Activated CD8-positive, alpha-beta memory T cell treated with anti-CD3 and anti-CD28 coated beads, Interleukin-2, amount 10 ng/mL, durations not matched to agents 7 days and 5 days (primary cell): Measurements from ENCODE around the gene C3orf49. TPM values are rescaled to one million over a fixed set of nuclear protein-coding genes. Genes with fewer than 3 reads are reported as not detected.

Experiments
- ATAC-seq: fragments of 150-1000 bp; cut with Tn5 transposase; one replicate; pipeline ENCODE4 v1.10.0; 2021; ENCODE audit warnings: moderate library complexity
- CTCF ChIA-PET: fragments of 350-600 bp; sonication (Branson Sonifier 250); formaldehyde crosslinking; loops from one replicate; lab custom pipeline; 2021; ENCODE audit warnings: antibody characterized with exemption; lab: Charles Lee
- DNase-seq: peaks from one replicate; pipeline ENCODE4 v3.0.0-alpha.2; 2020
- H3K27ac Mint-ChIP-seq: one replicate; pipeline ENCODE4 v1.8.0; 2021; ENCODE audit warnings: mild to moderate bottlenecking, mixed read lengths
- H3K27me3 Mint-ChIP-seq: one replicate; pipeline ENCODE4 v1.8.0; 2021; ENCODE audit warnings: mixed read lengths
- H3K36me3 Mint-ChIP-seq: one replicate; pipeline ENCODE4 v1.8.0; 2021; ENCODE audit warnings: mild to moderate bottlenecking, mixed read lengths
- H3K4me1 Mint-ChIP-seq: one replicate; pipeline ENCODE4 v1.8.0; 2021; ENCODE audit warnings: mixed read lengths
- H3K4me3 Mint-ChIP-seq: one replicate; pipeline ENCODE4 v1.8.0; 2021; ENCODE audit warnings: mild to moderate bottlenecking, moderate library complexity, mixed read lengths
- H3K9me3 Mint-ChIP-seq: one replicate; pipeline ENCODE4 v1.8.0; 2022; ENCODE audit warnings: low read depth, mixed read lengths
- total RNA-seq, 2 experiments: library from RNA; stranded (reverse); gene quantifications; one replicate each; pipeline ENCODE4 v1.2.3, GENCODE V29; 2021

The C3orf49 gene
- not detected for total RNA-seq

DNA sequence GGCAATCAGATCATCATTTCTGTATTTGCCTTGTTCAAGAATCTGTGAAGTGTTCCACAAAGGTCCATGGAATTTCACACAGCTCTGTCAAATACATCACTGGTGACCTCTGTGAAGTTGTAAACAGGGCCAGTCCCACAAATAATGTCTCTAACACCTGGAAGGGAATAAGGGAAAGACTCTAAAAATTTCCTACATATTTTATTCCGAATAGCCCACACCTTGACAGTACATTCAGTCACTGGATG, at the start of gene C3orf49:
Gene C3orf49 (plus strand): TSS at position 149 of the 248 bp plus-strand sequence. CDS start 173 bp downstream, outside the sequence.
- CTCF ChIA-PET, result interaction anchor here (0.6 to 4.0 kb wide), 6 partner anchors 10 to 469 kb away, joined by 3 to 36 read pairs (median 4); no protein-coding TSS in a partner anchor
- DNase-seq (no peak), ATAC-seq (no peak)
- no peaks in the 10 kb centered on the region for H3K27me3 Mint-ChIP-seq
- H3K27ac Mint-ChIP-seq, result no peak within 1 kb of the TSS
- H3K4me3 Mint-ChIP-seq, result no peak within 1 kb of the TSS
- peaks cover 1% of the 10 kb centered on the region for H3K36me3 Mint-ChIP-seq
- H3K9me3 Mint-ChIP-seq, result no peaks in the 10 kb centered on the region
- H3K4me1 Mint-ChIP-seq, result no peaks in the 10 kb centered on the region

DNA sequence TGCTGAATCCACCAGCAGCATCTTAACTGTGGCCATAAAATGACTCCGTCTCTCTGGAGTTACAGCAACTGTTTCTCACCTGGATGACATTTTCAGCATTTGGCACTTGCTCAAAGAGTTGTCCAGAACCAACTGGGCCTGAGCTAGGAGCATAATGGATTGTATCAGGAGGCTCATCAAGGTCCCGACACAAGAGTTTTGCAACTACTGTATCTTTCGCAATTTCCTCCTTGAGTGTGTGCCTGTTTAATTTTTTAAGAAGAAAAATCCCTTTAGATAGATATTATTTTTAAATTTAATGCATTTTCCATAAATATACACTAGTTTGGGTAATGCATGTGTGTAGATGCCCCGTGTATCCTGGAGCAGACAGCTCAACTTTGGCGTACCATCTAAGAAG, 44.3 kb upstream of the C3orf49 start:
- no peak overlapping the region for H3K27ac Mint-ChIP-seq

DNA sequence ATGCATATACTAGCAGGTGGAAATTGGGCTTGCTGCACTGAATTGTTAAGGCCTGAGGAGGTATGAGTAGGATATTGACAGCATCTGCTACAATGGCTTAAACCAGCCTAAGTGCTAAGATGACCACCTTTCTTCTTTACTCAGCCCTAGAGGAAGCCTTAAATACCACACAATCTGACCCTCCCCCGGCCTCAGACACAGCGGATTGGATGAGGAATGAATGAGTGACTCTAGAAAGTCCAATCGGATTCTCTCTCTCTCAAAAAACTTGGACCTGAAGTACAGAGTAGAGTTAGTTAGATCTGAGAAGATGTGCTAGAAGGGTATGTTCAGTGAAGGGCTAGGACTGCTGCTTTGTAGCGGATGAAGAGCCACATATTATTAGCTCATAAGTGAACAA, 39.9 kb upstream of the C3orf49 start:
- CTCF ChIA-PET, result no interaction called here
- ATAC-seq (no peak), DNase-seq (no peak)
- Mint-ChIP-seq H3K27me3 (no peaks in the 10 kb centered on the region), H3K4me1 (no peaks in the 10 kb centered on the region), H3K36me3 (no peaks in the 10 kb centered on the region), H3K4me3 (no peak overlapping the region), H3K27ac (no peak overlapping the region), H3K9me3 (no peaks in the 10 kb centered on the region)

More for the DNA sequence above, 44.3 kb upstream of the C3orf49 start:
- DNase-seq (no peak), ATAC-seq (no peak)
- H3K27me3 Mint-ChIP-seq, result no peaks in the 10 kb centered on the region
- CTCF ChIA-PET, result no interaction called here
- no peaks in the 10 kb centered on the region for H3K4me1 Mint-ChIP-seq
- H3K36me3 Mint-ChIP-seq, result no peaks in the 10 kb centered on the region
- no peaks in the 10 kb centered on the region for H3K9me3 Mint-ChIP-seq
- H3K4me3 Mint-ChIP-seq, result no peak overlapping the region

DNA sequence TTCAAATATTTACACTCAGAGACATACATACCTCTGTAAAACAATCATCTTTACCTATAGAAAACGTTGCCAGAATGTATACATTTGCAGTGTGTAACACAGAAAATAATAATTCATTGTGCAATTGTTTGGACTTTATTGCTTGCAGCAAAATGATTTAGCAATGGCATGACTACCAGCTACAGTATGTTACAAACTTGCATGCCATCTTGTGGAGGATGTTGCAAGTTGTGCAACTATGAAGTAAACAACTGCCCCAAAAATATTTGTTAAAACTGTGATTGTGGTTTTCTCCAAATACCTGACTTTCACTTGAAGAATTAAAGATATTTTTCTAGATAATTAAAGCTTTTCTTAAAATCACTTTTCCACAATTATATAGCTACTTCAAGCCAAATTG, 27.1 kb upstream of the C3orf49 start:
- Mint-ChIP-seq H3K9me3 (no peaks in the 10 kb centered on the region), H3K4me1 (no peaks in the 10 kb centered on the region), H3K27me3 (peaks cover 8% of the 10 kb centered on the region), H3K27ac (no peak overlapping the region), H3K36me3 (no peaks in the 10 kb centered on the region), H3K4me3 (no peak overlapping the region)
- ATAC-seq (no peak), DNase-seq (no peak)
- CTCF ChIA-PET, result interaction anchor here (1.0 to 1.1 kb wide), 2 partner anchors 10 to 13 kb away, joined by 3 read pairs; no protein-coding TSS in a partner anchor

GRCh38 chr3:63795438-63795837, 23.7 kb upstream of the C3orf49 start:
- Mint-ChIP-seq H3K4me3 (no peak overlapping the region), H3K36me3 (no peaks in the 10 kb centered on the region), H3K9me3 (no peaks in the 10 kb centered on the region), H3K27ac (no peak overlapping the region), H3K27me3 (peaks cover 7% of the 10 kb centered on the region), H3K4me1 (no peaks in the 10 kb centered on the region)
- ATAC-seq (no peak), DNase-seq (no peak)
- CTCF ChIA-PET, result no interaction called here

GRCh38 chr3:63798544-63798943, 20.6 kb upstream of the C3orf49 start:
- no peak overlapping the region for H3K27ac Mint-ChIP-seq
- CTCF ChIA-PET, result no interaction called here
- H3K4me1 Mint-ChIP-seq, result no peaks in the 10 kb centered on the region
- H3K4me3 Mint-ChIP-seq, result no peak overlapping the region
- no peaks in the 10 kb centered on the region for H3K9me3 Mint-ChIP-seq
- DNase-seq (no peak), ATAC-seq (no peak)
- H3K36me3 Mint-ChIP-seq, result no peaks in the 10 kb centered on the region
- H3K27me3 Mint-ChIP-seq, result peaks cover 7% of the 10 kb centered on the region

- peaks cover 7% of the 10 kb centered on the region for H3K27me3 Mint-ChIP-seq
- CTCF ChIA-PET, result no interaction called here
- no peaks in the 10 kb centered on the region for H3K4me1 Mint-ChIP-seq
- no peak overlapping the region for H3K4me3 Mint-ChIP-seq
- no peaks in the 10 kb centered on the region for H3K36me3 Mint-ChIP-seq
- DNase-seq, result no peak
- no peak overlapping the region for H3K27ac Mint-ChIP-seq
- no peak for ATAC-seq
- no peaks in the 10 kb centered on the region for H3K9me3 Mint-ChIP-seq
These were observed 20.1 kb upstream of the C3orf49 start for GRCh38 chr3:63798949-63799348.

DNA sequence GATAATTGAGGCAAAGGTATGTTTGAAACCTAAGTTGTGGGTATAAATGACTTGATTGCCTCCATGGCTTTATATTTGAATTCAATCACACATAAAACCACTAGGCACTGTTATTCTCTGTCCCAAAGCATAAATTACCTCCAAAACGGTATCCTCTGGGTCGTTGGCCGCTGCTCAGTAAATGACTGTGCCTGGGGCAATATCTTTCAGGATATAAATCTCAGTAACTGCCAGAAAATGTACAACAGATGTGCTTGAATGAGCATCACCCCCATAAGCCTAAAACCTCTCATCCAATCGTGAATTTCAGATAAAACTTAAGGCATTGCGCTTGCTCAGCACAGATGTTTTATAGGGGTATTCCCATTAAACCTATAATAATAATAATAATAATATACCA, 19.0 kb upstream of the C3orf49 start:
- CTCF ChIA-PET, result no interaction called here
- H3K4me1 Mint-ChIP-seq, result no peaks in the 10 kb centered on the region
- peaks cover 7% of the 10 kb centered on the region for H3K27me3 Mint-ChIP-seq
- no peaks in the 10 kb centered on the region for H3K36me3 Mint-ChIP-seq
- DNase-seq (no peak), ATAC-seq (no peak)
- H3K27ac Mint-ChIP-seq, result no peak overlapping the region
- no peak overlapping the region for H3K4me3 Mint-ChIP-seq
- H3K9me3 Mint-ChIP-seq, result no peaks in the 10 kb centered on the region

DNA sequence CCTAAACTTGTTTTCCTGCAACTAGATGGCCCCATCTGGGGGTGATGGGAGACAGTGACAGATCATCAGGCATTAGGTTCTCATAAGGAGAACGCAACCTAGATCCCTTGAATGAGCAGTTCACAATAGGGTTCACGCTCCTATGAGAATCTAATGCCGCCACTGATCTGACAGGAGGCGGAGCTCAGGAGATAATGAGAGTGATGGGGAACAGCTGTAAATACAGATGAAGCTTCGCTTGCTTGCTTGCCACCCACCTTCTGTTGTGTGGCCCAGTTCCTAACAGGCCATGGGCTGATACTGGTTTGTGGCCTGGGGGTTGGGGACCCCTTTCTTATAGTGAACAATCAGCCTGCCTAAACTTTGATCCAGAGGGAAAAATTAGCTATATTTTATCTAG, 15.2 kb upstream of the C3orf49 start:
- no peaks in the 10 kb centered on the region for H3K9me3 Mint-ChIP-seq
- H3K27me3 Mint-ChIP-seq, result no peaks in the 10 kb centered on the region
- no peak for DNase-seq
- no peaks in the 10 kb centered on the region for H3K36me3 Mint-ChIP-seq
- no peak for ATAC-seq
- CTCF ChIA-PET, result no interaction called here
- H3K27ac Mint-ChIP-seq, result no peak overlapping the region
- no peak overlapping the region for H3K4me3 Mint-ChIP-seq
- no peaks in the 10 kb centered on the region for H3K4me1 Mint-ChIP-seq

DNA sequence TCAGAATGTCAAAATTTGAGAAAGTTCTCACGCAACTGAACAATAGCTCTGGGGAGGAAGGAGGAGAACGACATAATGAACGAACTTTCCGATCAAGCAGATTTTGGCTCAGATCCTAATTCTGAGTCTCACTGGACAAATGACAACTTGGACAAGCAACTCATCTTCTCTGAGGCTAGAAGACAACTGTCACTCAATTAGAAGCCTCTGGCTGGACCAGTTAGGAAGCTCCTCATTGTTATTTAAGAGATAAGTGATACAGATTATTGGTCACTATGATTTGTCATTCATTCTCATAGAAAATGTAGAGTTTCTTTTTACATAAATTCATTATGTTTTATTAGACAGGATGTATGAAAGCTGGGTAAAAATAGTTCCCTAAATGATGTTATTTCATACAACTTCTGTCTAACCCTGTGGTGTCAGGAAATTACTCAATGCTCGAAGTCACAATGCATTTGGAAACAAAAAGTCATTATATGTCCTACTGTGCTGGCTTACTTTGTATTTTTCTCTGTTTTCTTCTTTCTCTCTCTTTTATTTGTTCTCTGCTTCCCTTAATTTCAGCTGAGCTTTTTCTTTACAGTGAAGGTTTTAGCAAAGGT, 11.0 kb upstream of the C3orf49 start:
- H3K9me3 Mint-ChIP-seq, result no peaks in the 10 kb centered on the region
- no peak for ATAC-seq

GRCh38 chr3:63808633-63809032, 10.5 kb upstream of the C3orf49 start:
- H3K4me1 Mint-ChIP-seq, result no peaks in the 10 kb centered on the region

More for the DNA sequence above, 11.0 kb upstream of the C3orf49 start:
- Mint-ChIP-seq H3K27me3 (no peaks in the 10 kb centered on the region), H3K4me1 (no peaks in the 10 kb centered on the region), H3K36me3 (no peaks in the 10 kb centered on the region), H3K27ac (no peak overlapping the region), H3K4me3 (no peak overlapping the region)
- CTCF ChIA-PET, result interaction anchor here (0.7 kb wide), 1 partner anchor 18 kb away, joined by 4 read pairs; no protein-coding TSS in a partner anchor
- DNase-seq, result no peak

GRCh38 chr3:63809607-63810006, 9.5 kb upstream of the C3orf49 start:
- Mint-ChIP-seq H3K4me1 (no peaks in the 10 kb centered on the region), H3K9me3 (no peaks in the 10 kb centered on the region), H3K27me3 (no peaks in the 10 kb centered on the region), H3K4me3 (no peak overlapping the region), H3K36me3 (no peaks in the 10 kb centered on the region), H3K27ac (no peak overlapping the region)
- CTCF ChIA-PET, result no interaction called here
- DNase-seq, result no peak
- no peak for ATAC-seq

More at GRCh38 chr3:63808633-63809032, 10.5 kb upstream of the C3orf49 start:
- Mint-ChIP-seq H3K4me3 (no peak overlapping the region), H3K9me3 (no peaks in the 10 kb centered on the region), H3K27ac (no peak overlapping the region), H3K27me3 (no peaks in the 10 kb centered on the region), H3K36me3 (no peaks in the 10 kb centered on the region)
- ATAC-seq (no peak), DNase-seq (no peak)
- CTCF ChIA-PET, result no interaction called here

- no peaks in the 10 kb centered on the region for H3K36me3 Mint-ChIP-seq
- no peaks in the 10 kb centered on the region for H3K4me1 Mint-ChIP-seq
- DNase-seq, result no peak
- no peak overlapping the region for H3K4me3 Mint-ChIP-seq
- CTCF ChIA-PET, result no interaction called here
- no peaks in the 10 kb centered on the region for H3K27me3 Mint-ChIP-seq
- no peak overlapping the region for H3K27ac Mint-ChIP-seq
- no peak for ATAC-seq
- no peaks in the 10 kb centered on the region for H3K9me3 Mint-ChIP-seq
These were observed 4.9 kb upstream of the C3orf49 start for GRCh38 chr3:63814237-63814636.

DNA sequence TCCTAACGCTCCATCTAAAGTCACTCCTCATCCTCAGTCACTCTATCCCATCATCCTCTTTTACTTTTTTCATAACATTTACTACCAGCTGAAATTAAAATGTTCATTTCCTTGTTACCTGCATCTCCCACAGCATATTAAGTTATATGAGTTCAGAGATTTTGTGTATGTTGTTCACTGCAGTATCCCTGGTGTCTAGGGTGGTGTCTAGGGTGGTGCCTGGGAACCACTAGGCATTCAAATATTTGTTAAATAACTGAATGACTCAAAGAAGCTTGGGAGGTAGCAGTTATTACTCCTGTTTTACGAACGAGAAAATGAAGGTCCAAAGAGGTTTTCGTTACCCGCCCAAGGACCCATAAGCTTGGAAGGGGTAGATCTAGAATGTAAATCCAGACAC, 1.9 kb upstream of the C3orf49 start:
- Mint-ChIP-seq H3K27me3 (no peaks in the 10 kb centered on the region), H3K27ac (no peak overlapping the region), H3K4me3 (no peak overlapping the region), H3K9me3 (no peaks in the 10 kb centered on the region), H3K36me3 (no peaks in the 10 kb centered on the region), H3K4me1 (no peaks in the 10 kb centered on the region)
- DNase-seq (no peak), ATAC-seq (no peak)
- CTCF ChIA-PET, result interaction anchor here (1.1 to 4.0 kb wide), 3 partner anchors 12 to 467 kb away, joined by 3 to 36 read pairs (median 5); no protein-coding TSS in a partner anchor
